HepG2 (cell line): ENCODE results near the gene RPTOR. TPM values are rescaled to one million over a fixed set of nuclear protein-coding genes. Genes with fewer than 3 reads are reported as not detected.

Experiments
- DPF2 ChIP-seq: sonication (generic); formaldehyde crosslinking; IDR thresholded peaks from 2 replicates; pipeline ENCODE4 v1.4.0; 2020; ENCODE audit warnings: mild to moderate bottlenecking, low read depth, missing genetic modification reagents, borderline replicate concordance
- KAT2B ChIP-seq: fragments of 150-350 bp; IDR thresholded peaks from 2 replicates; pipeline ENCODE4 v1.6.1; 2014; ENCODE audit warnings: low read depth, low read length, borderline replicate concordance
- KLF6 ChIP-seq: IDR thresholded peaks from 2 replicates; pipeline ENCODE4 v1.8.0; 2016; ENCODE audit warnings: missing biosample characterization, missing genetic modification reagents
- MAFK ChIP-seq, 2 experiments: IDR thresholded peaks in 1 of 2; conservative IDR thresholded peaks in 1 of 2; 2 replicates each; pipeline ENCODE4 v1.6.1; 2011; ENCODE audit warnings: improper control_type of control experiment in 2 of 2, low read length in 2 of 2
- NONO ChIP-seq, 2 experiments: fragments of 450-650 bp in 1 of 2; sonication (generic) in 1 of 2; formaldehyde crosslinking in 1 of 2; IDR thresholded peaks in 1 of 2; conservative IDR thresholded peaks in 1 of 2; 2 replicates each; pipeline versions ENCODE4 v1.6.1 to v1.8.0; 2017 to 2022; ENCODE audit warnings: mild to moderate bottlenecking in 1 of 2, missing genetic modification reagents in 1 of 2, moderate library complexity in 1 of 2
- NR2F1 ChIP-seq, 2 experiments: fragments of 450-650 bp in 1 of 2; formaldehyde crosslinking in 1 of 2; IDR thresholded peaks; 2 replicates each; pipeline versions ENCODE4 v1.5.0 to v1.6.1; 2016 to 2020; ENCODE audit warnings: mild to moderate bottlenecking in 1 of 2, missing compliant biosample characterization in 1 of 2, missing genetic modification reagents in 1 of 2, moderate library complexity in 1 of 2
- SALL1 ChIP-seq: sonication (generic); formaldehyde crosslinking; IDR thresholded peaks from 2 replicates; pipeline ENCODE4 v1.8.0; 2022; ENCODE audit warnings: mild to moderate bottlenecking, missing genetic modification reagents
- SMAD1 ChIP-seq: sonication (generic); formaldehyde crosslinking; IDR thresholded peaks from 2 replicates; pipeline ENCODE4 v1.4.0; 2020; ENCODE audit warnings: missing genetic modification reagents, low read depth, mild to moderate bottlenecking, borderline replicate concordance
- SNRNP70 ChIP-seq: fragments of 200-400 bp; formaldehyde crosslinking; IDR thresholded peaks from 2 replicates; pipeline ENCODE4 v1.6.1; 2017; ENCODE audit warnings: mild to moderate bottlenecking, low read depth, low read length, moderate library complexity
- STAG1 ChIP-seq: sonication (generic); formaldehyde crosslinking; IDR thresholded peaks from 2 replicates; pipeline ENCODE4 v1.4.0; 2020; ENCODE audit warnings: missing genetic modification reagents
- ZBTB34 ChIP-seq: sonication (generic); formaldehyde crosslinking; IDR thresholded peaks from 2 replicates; pipeline ENCODE4 v1.8.0; 2022; ENCODE audit warnings: mild to moderate bottlenecking, missing genetic modification reagents
- ZZZ3 ChIP-seq: sonication (generic); formaldehyde crosslinking; IDR thresholded peaks from 2 replicates; pipeline ENCODE4 v1.4.0; 2020; ENCODE audit warnings: missing genetic modification reagents, mild to moderate bottlenecking, borderline replicate concordance
- polyA plus RNA-seq, 8 experiments: library from polyadenylated mRNA; depleted of rRNA in 3 of 8; stranded (reverse) in 7 of 8; unstranded in 1 of 8; fragments of >200 nt; fragmentation: Illumina TruSeq in 4 of 8; extraction: Trizol in 4 of 8; gene quantifications; 2 replicates each; pipeline versions ENCODE4 v1.2.1 to v1.2.3, GENCODE V29; 2011 to 2016; ENCODE audit warnings: low read depth in 4 of 8, missing spikeins in 1 of 8, mixed read lengths in 1 of 8; ENCODE audit not compliant: insufficient read depth in 1 of 8
- total RNA-seq, 5 experiments: library from RNA; depleted of rRNA; stranded (reverse); fragments of >200 nt; fragmentation: Illumina TruSeq; extraction: Trizol; gene quantifications; 2 replicates each; pipeline ENCODE4 v1.2.3, GENCODE V29; 2016; ENCODE audit warnings: low read depth in 1 of 5
- TF ChIP-seq, protein P1 (sequence below): sonication (generic); formaldehyde crosslinking; IDR thresholded peaks from 2 replicates; pipeline ENCODE4 v1.5.0; 2020; ENCODE audit warnings: missing genetic modification reagents

The RPTOR gene
- total and polyA plus RNA-seq, 2 of the 13 experiments (the other 11 are each of a cell fraction or from before 2014, with no cell fraction given) = 6.6 to 25.3 TPM

DNA sequence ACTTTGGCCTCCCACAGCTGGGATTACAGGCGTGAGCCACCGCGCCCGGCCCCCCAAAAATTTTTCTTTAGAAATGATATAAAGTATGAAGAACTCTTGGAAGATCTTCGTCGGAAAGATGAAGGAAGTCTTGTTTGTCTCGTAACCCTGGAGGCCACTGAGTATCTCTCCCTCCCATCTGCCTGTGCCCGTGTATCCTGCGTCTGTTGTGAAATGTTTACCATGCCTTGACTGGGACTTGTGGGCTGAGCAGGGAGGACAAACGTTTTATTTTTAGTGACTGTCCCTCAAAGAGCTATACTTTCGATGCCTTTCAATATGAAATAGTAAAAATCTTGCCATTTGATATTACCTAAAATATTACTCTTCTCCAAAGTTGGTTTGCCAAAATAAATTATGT lies 121.2 kb downstream of the RPTOR start (continued):
- TF ChIP-seq MAFK (conservative IDR thresholded peaks at IDR 0.05 in 1 of 2, IDR thresholded peaks at IDR 0.05 in 1 of 2; ENCODE audit: low read length in 2 of 2) (no peak), KLF6 (no peak), ZZZ3 (CRISPR knock-in tag) (no peak), SALL1 (CRISPR knock-in tag) (peak; percentile 39; the same call in 1 of the 2 replicates), NONO (IDR thresholded peaks at IDR 0.05) (no peak), NONO (CRISPR knock-in tag; conservative IDR thresholded peaks at IDR 0.05) (no peak), NR2F1 (CRISPR knock-in tag; IDR thresholded peaks at IDR 0.05) (0 out of 4 replicates have a peak, but pooled peaks of 1 of the 2 experiments have one; percentile 27), SNRNP70 (no peak), DPF2 (CRISPR knock-in tag) (peak; percentile 23; the same call in 1 of the 2 replicates), STAG1 (CRISPR knock-in tag) (no peak), ZBTB34 (CRISPR knock-in tag) (no peak), KAT2B (no peak), SMAD1 (CRISPR knock-in tag) (no peak)
- TF ChIP-seq, protein P1, sequence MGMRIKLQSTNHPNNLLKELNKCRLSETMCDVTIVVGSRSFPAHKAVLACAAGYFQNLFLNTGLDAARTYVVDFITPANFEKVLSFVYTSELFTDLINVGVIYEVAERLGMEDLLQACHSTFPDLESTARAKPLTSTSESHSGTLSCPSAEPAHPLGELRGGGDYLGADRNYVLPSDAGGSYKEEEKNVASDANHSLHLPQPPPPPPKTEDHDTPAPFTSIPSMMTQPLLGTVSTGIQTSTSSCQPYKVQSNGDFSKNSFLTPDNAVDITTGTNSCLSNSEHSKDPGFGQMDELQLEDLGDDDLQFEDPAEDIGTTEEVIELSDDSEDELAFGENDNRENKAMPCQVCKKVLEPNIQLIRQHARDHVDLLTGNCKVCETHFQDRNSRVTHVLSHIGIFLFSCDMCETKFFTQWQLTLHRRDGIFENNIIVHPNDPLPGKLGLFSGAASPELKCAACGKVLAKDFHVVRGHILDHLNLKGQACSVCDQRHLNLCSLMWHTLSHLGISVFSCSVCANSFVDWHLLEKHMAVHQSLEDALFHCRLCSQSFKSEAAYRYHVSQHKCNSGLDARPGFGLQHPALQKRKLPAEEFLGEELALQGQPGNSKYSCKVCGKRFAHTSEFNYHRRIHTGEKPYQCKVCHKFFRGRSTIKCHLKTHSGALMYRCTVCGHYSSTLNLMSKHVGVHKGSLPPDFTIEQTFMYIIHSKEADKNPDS (CRISPR knock-in tag) = no peak
